GM21717 (cell line): ENCODE results near the gene RIOK3.
"Not testable (repeated sequence)": the region's sequence is repeated elsewhere in the genome, so short reads cannot be mapped to it uniquely, and the experiment has no call there.

Experiments
- ATAC-seq: cut with Tn5 transposase; IDR thresholded peaks from one replicate; pipeline ENCODE4 v1.9.1; 2021; ENCODE audit warnings: mild to moderate bottlenecking, moderate library complexity; ENCODE audit not compliant: unreplicated experiment

RIOK3 gene

DNA sequence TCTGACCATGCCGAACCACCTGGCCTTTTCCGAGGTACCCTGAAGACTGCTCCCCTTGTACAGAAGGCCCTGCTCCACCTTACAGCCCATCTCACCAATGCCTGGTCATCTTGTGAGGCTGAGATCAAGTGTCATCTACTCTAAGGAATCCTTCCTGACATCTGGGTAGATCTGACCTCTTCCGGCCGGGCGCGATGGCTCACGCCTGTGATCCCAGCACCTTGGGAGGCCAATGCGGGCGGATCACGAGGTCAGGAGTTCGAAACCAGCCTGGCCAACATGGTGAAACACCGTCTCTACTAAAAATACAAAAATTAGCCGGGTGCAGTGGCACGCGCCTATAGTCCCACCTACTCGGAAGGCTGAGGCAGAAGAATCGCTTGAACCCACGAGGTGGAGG, 2.1 kb upstream of the RIOK3 start:
- no peak for ATAC-seq

GRCh38 chr18:23451491-23451890, 1.6 kb upstream of the RIOK3 start:
- no peak for ATAC-seq

DNA sequence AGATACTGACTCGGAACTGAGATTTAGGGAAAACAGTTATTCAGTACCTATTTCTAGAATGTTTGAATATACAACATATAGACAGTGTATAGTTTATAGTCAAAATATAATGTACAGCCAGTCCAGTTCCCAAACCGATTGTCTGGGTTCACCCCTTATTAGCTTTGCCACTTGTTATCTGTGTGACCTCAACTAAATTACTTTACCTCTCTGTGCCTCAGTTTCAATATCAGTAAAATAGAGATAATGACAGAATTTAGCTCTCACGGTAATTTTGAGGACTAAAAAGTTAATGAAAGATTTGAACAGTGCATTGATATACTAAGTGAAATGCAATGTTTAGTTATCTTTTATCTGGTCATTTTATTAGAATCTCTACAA, 750 bp upstream of the RIOK3 start:
- ATAC-seq, result no peak

GRCh38 chr18:23453680-23454058, 582 bp downstream of the RIOK3 start:
- peak; percentile 16 for ATAC-seq

- ATAC-seq, result no peak
Observed at GRCh38 chr18:23456835-23457234, 3.7 kb downstream of the RIOK3 start.

- no peak for ATAC-seq
Observed at GRCh38 chr18:23458830-23459529, 5.9 kb downstream of the RIOK3 start.

- no peak for ATAC-seq
Observed at GRCh38 chr18:23459530-23459921, 6.4 kb downstream of the RIOK3 start.

- ATAC-seq, result no peak
Observed at GRCh38 chr18:23460285-23461273, 7.5 kb downstream of the RIOK3 start.

DNA sequence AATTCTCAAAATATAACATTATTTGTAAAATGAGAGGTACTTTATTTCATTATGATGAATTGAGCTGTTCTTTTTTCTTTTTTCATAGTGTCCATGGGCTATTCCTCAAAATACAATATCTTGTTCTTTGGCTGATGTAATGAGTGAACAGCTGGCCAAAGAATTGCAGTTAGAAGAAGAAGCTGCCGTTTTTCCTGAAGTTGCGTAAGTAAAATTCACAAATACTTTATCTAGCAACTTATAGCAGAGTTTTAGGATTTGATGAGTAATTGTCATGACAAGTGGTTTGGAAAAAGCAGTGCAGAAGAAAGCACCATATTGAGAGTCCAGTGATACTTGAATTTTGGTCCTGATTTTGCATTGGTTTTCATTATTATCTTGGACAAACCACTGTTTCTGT, 9.8 kb downstream of the RIOK3 start:
- no peak for ATAC-seq

DNA sequence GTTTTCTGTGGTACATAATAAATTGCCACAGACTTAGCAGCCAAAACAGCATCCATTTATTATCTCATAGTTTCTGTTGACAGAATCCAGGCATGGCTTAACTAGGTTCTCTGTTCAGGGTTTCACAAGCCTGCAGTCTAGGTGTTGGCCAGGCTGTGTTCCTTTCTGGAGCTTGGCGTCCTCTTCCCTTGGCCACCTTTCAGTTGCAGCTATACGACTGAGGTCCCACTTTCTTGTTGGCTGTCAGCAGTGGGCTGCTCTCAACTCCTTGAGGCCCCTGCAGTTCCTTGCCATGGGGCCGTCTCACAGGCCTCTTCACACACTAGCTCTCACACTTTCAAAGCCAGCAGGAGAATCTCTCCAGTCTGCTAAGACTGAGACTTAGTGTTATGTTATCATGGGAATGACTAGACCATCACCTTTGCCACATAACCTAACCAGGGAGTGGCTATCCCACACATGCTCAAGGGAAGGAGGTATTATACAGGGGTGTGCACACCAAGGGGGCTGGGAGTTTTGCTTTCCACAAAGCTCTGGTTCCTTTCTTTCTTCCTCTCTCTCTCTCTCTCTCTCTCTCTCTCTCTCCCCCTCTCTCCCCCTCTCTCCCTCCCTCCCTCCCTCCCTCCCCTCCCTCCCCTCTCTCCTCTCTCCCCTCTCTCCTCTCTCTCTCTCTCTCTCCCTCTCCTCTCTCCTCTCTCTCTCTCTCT, 15.8 kb downstream of the RIOK3 start:
- no peak for ATAC-seq

DNA sequence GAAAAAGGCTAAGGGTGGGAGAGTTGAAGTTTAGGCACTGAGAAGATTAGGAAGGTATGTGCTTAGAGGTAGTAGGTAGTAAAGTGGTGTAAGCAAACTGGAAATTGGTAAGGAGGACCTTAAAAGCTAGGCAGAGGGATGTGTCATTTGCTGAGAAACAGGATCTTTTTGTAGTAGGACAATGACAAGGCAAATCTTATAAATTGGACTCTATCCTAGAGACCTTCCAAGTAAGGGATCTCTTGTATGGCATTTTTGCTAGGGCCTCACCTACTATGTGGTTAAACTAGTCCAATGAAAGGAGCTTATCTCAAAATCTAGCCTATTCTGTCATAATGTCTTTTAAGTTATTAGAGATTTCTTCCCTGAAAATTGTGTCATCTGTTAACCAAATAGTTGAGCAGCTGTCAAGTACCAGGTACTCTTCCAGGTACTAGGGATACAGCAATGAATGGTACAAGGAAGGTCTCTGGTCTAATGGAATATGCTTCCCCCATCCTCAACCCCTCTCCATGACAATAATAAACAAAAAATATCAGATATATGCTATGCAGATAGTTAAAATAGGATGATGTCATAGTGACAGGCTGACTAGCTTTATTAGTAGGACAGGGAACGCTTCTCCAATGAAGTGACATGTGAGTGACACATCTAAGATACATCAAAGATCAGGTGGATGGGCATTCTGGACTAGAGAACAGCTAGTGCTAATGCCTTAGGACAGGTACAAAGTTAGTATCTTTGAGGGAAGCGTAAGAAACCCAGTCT, 17.7 kb downstream of the RIOK3 start:
- no peak for ATAC-seq

DNA sequence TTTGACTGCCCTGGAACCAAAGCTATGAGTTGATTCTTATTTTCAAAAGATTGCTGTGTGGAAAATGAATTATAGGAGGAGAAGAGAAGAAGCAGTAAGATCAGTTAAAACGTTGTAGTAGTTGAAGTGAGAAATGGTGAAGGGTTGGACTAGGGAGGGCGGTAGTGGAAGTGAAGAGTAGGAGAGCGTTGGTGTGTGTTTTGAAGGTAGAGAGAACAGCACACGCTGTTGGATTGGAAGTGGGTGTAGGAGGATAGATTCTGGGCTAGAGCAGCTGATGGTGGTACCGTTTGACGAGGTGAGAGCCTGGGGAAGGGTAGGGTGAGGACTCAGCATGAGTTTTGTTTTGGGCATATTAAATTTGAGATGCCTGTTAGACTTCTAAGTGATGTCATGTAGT, 18.4 kb downstream of the RIOK3 start:
- no peak for ATAC-seq

- ATAC-seq, result peak; percentile 49
Observed at GRCh38 chr18:23479829-23480505, 26.9 kb downstream of the RIOK3 start.

- ATAC-seq, result no peak
Observed at GRCh38 chr18:23484561-23485182, 31.6 kb downstream of the RIOK3 start.

GRCh38 chr18:23485386-23485785, 32.3 kb downstream of the RIOK3 start:
- ATAC-seq, result no peak

GRCh38 chr18:23487738-23488570, 34.9 kb downstream of the RIOK3 start:
- peak; percentile 67 for ATAC-seq

DNA sequence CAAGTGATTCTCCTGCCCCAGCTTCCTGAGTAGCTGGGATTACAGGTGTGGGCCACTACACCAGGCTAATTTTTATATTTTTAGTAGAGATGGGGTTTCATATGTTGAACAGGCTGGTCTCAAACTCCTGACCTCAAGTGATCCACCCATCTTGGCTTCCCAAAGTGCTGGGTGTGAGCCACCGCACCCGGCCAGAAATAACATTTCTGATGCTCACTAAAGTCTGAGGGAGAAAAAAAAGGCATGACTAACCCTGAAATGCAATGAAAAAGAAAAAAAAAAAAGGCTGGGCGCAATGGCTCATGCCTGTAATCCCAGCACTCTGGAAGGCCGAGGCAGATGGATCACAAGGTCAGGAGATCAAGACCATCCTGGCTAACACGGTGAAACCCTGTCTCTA, 36.5 kb downstream of the RIOK3 start:
- ATAC-seq, result not testable (repeated sequence)

- ATAC-seq, result no peak
Observed at GRCh38 chr18:23493654-23494053, 40.6 kb downstream of the RIOK3 start.

DNA sequence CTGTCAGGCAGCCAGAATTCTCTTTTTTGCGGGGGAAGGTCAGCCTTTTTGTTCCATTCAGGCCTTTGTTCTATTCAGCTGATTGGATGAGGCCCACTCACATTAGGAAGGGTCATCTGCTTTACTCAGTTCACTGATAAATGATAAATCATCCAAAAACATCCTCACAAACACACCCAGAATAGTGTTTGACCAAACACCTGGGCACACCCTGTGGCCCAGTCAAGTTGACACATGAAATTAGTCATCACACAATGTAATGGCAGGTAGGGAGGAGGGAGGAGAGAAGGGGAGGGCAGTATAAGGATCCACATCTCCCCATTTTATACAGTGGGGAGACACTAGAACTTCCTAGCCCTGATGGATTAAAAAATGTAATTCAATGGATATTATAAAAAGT, 41.9 kb downstream of the RIOK3 start:
- no peak for ATAC-seq
